NOMO-1 treated with DMSO at 0.1 percent for 48 hours (cell line): Measurements from ENCODE around the gene FAM193B.

ENCODE experiments used
- DNase-seq: peaks from one replicate; lab custom pipeline; 2025; ENCODE audit not compliant: unreplicated experiment; lab: John Stamatoyannopoulos, UW

FAM193B gene

GRCh38 chr5:177472460-177473442 is 81.6 kb downstream of the FAM193B start:
- DNase-seq: no peak

- DNase-seq: no peak
These were observed 82.6 kb downstream of the FAM193B start for GRCh38 chr5:177471610-177472356.

- no peak for DNase-seq
These were observed 83.4 kb downstream of the FAM193B start for GRCh38 chr5:177470759-177471536.
